Activated CD8-positive, alpha-beta T cell treated with anti-CD3 and anti-CD28 coated beads for 36 hours (primary cell): ENCODE results near the gene IRAK4. TPM values are rescaled to one million over a fixed set of nuclear protein-coding genes. Genes with fewer than 3 reads are reported as not detected.
"Not testable (repeated sequence)": the region's sequence is repeated elsewhere in the genome, so short reads cannot be mapped to it uniquely, and the experiment has no call there.

Experiments
- ATAC-seq: fragments of 200-7000 bp; cut with Tn5 transposase; one replicate; pipeline ENCODE4 v1.10.0; 2021; ENCODE audit warnings: mild to moderate bottlenecking, moderate library complexity
- CTCF ChIA-PET: fragments of 350-600 bp; sonication (Branson Sonifier 250); formaldehyde crosslinking; loops from one replicate; lab custom pipeline; 2021; ENCODE audit warnings: antibody characterized with exemption; lab: Charles Lee
- POLR2A ChIA-PET: fragments of 350-600 bp; sonication (Branson Sonifier 250); formaldehyde crosslinking; loops from one replicate; lab custom pipeline; 2021; ENCODE audit warnings: antibody characterized with exemption; lab: Charles Lee
- DNase-seq: peaks from one replicate; pipeline ENCODE4 v3.0.0-alpha.2; 2020
- H3K27ac Mint-ChIP-seq: one replicate; pipeline ENCODE4 v1.8.0; 2021; ENCODE audit warnings: mild to moderate bottlenecking, mixed read lengths
- H3K27me3 Mint-ChIP-seq: one replicate; pipeline ENCODE4 v1.8.0; 2021; ENCODE audit warnings: mixed read lengths
- H3K36me3 Mint-ChIP-seq: one replicate; pipeline ENCODE4 v1.8.0; 2021; ENCODE audit warnings: low read depth, mixed read lengths
- H3K4me1 Mint-ChIP-seq: one replicate; pipeline ENCODE4 v1.8.0; 2021; ENCODE audit warnings: low read depth, mixed read lengths
- H3K4me3 Mint-ChIP-seq: one replicate; pipeline ENCODE4 v1.8.0; 2021; ENCODE audit warnings: mild to moderate bottlenecking, moderate library complexity, mixed read lengths
- H3K9me3 Mint-ChIP-seq: one replicate; pipeline ENCODE4 v1.8.0; 2021; ENCODE audit warnings: mixed read lengths
- intact Hi-C: fragments of 100-400 bp; cut with micrococcal nuclease; formaldehyde crosslinking; loops from one replicate; pipeline ENCODE4 v1.10.0; 2022
- total RNA-seq, 2 experiments: library from RNA; stranded (reverse); gene quantifications; one replicate each; pipeline ENCODE4 v1.2.3, GENCODE V29; 2021
- TF ChIP-seq, protein P1 (sequence below): fragments of 200-600 bp; IDR thresholded peaks from one replicate; pipeline ENCODE4 v1.8.0; 2022; ENCODE audit warnings: antibody characterized with exemption, mild to moderate bottlenecking

The IRAK4 gene
- total RNA-seq, 2 experiments from 2014 or later, result 24.0 TPM

DNA sequence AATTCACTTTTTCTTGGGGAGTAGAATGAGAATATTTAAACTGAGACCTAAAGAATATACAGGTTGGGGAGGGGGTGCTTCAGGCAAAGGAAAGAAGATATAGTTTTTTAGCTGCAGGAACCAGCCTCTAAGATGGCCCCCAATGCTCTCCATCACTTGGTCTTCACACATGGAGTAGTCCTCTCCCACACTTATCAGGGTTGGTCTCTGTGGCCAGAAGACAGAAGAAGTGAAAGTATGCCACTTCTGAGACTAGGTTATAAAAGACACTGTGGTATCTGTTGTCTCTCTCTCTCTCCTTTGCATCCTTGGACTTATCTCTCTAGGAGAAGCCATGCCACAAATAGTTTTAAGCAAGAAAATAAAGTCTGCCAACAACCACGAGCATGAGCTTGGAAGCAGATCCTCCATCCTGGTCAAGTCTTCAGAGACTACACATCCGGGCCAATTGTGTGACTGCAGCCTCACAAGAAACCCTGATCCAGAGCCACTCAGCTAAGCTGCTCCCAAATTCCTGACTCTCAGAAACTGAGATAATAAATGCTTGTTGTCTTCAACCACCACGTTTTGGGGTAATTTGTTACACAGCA is 18.1 kb upstream of the IRAK4 start:
- intact Hi-C loops, result no loop called here
- Mint-ChIP-seq H3K36me3 (peaks cover 41% of the 10 kb centered on the region), H3K4me1 (no peaks in the 10 kb centered on the region), H3K4me3 (no peak overlapping the region), H3K27me3 (no peaks in the 10 kb centered on the region), H3K9me3 (no peaks in the 10 kb centered on the region), H3K27ac (no peak overlapping the region)
- TF ChIP-seq, protein P1, sequence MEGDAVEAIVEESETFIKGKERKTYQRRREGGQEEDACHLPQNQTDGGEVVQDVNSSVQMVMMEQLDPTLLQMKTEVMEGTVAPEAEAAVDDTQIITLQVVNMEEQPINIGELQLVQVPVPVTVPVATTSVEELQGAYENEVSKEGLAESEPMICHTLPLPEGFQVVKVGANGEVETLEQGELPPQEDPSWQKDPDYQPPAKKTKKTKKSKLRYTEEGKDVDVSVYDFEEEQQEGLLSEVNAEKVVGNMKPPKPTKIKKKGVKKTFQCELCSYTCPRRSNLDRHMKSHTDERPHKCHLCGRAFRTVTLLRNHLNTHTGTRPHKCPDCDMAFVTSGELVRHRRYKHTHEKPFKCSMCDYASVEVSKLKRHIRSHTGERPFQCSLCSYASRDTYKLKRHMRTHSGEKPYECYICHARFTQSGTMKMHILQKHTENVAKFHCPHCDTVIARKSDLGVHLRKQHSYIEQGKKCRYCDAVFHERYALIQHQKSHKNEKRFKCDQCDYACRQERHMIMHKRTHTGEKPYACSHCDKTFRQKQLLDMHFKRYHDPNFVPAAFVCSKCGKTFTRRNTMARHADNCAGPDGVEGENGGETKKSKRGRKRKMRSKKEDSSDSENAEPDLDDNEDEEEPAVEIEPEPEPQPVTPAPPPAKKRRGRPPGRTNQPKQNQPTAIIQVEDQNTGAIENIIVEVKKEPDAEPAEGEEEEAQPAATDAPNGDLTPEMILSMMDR, result no peak
- POLR2A ChIA-PET, result no interaction called here
- CTCF ChIA-PET, result no interaction called here
- ATAC-seq (no peak), DNase-seq (no peak)

DNA sequence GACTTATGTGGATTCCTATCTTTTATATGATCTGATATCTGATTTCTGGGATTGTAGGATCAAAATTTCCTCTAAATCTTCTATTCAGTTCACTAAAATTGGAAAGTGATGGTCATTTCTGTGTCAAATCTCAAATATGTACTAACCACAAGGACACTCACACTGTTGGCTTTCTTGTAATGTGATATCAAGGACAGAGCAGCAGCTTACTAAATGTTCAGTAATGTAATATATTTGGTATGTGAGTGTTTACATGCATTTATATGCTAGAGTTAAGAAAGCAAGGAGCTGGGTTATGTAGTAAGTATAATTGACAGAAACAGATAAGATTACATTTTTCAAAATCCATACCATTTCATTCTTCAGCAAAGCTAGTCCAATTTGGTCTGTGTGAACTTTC is 16.6 kb upstream of the IRAK4 start:
- no peaks in the 10 kb centered on the region for H3K4me1 Mint-ChIP-seq
- ATAC-seq, result no peak
- ChIA-PET CTCF (no interaction called here), POLR2A (no interaction called here)
- peaks cover 35% of the 10 kb centered on the region for H3K36me3 Mint-ChIP-seq
- no peaks in the 10 kb centered on the region for H3K27me3 Mint-ChIP-seq
- no peak for DNase-seq
- TF ChIP-seq, protein P1, result no peak
- intact Hi-C loops, result no loop called here
- no peak overlapping the region for H3K4me3 Mint-ChIP-seq
- no peaks in the 10 kb centered on the region for H3K9me3 Mint-ChIP-seq
- H3K27ac Mint-ChIP-seq, result no peak overlapping the region

DNA sequence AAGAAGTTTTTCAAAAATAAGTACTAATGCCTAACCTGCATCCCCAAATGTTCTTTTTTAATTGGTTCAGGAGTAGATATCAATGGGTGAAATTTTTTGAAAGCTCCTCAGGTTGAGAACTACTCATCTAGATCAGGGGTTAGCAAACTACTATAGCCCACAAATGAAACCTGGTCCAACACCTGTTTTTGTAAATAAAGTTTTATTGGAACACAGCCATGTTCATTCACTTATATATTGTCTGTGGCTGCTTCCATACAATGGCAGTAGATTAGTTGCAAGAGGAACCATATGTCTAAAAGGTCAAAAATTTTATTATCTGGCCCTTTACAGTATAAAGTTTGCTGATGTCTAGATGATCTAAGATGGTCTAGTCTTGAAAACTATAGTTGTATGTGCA is 13.9 kb upstream of the IRAK4 start:
- CTCF ChIA-PET, result no interaction called here
- intact Hi-C loops, result no loop called here
- Mint-ChIP-seq H3K9me3 (no peaks in the 10 kb centered on the region), H3K27ac (no peak overlapping the region), H3K36me3 (peaks cover 33% of the 10 kb centered on the region), H3K4me3 (no peak overlapping the region), H3K27me3 (no peaks in the 10 kb centered on the region), H3K4me1 (no peaks in the 10 kb centered on the region)
- no peak for ATAC-seq
- POLR2A ChIA-PET, result no interaction called here
- TF ChIP-seq, protein P1, result no peak
- no peak for DNase-seq

DNA sequence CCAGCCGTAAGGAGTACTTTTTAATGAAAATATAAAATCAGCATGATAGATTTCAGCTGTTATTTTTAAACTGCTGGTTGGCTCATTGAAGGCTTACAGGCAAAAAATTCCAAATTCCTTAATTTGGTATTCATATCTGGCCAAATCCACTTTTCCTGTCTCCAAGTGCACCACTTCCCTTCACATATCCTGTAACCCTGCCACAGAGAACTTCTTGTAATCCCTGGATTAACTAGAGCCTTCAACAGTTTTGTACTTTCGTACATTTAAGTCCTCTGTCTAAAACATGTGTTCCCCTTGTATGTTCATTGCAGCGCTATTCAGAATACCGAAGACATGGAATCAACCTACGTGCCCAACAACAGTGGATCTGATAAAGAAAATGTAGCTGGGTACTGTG is 9.7 kb upstream of the IRAK4 start:
- H3K4me3 Mint-ChIP-seq, result no peak overlapping the region
- TF ChIP-seq, protein P1, result no peak
- ATAC-seq (no peak), DNase-seq (no peak)
- H3K9me3 Mint-ChIP-seq, result peaks cover 8% of the 10 kb centered on the region
- no peaks in the 10 kb centered on the region for H3K27me3 Mint-ChIP-seq
- ChIA-PET POLR2A (interaction anchor here (1.3 kb wide), 1 partner anchor 10 kb away, joined by 3 read pairs; the partner anchor contains the start of genes IRAK4 and PUS7L), CTCF (no interaction called here)
- intact Hi-C loops, result no loop called here
- H3K36me3 Mint-ChIP-seq, result peaks cover 48% of the 10 kb centered on the region
- H3K27ac Mint-ChIP-seq, result no peak overlapping the region
- peaks cover 11% of the 10 kb centered on the region for H3K4me1 Mint-ChIP-seq

DNA sequence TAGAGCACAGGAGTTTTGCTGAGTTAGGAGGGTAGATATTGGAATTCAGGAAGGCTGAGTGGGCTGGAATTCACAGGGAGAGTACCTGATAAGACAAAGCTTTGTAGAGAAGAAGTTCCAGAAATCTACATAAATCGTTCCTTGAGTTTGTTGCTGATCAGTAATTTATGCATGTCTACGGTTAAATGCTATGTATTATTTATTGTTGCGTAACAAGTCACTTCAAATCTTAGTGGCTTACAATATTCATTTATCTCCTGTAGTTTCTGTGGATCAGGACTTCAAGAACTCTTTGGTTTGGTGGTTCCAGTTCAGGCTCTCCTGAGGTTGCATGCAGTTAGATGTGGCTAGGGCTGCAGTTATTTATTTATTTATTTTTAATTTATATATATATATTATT is 7.9 kb upstream of the IRAK4 start:
- peaks cover 51% of the 10 kb centered on the region for H3K36me3 Mint-ChIP-seq
- intact Hi-C loops, result no loop called here
- POLR2A ChIA-PET, result no interaction called here

DNA sequence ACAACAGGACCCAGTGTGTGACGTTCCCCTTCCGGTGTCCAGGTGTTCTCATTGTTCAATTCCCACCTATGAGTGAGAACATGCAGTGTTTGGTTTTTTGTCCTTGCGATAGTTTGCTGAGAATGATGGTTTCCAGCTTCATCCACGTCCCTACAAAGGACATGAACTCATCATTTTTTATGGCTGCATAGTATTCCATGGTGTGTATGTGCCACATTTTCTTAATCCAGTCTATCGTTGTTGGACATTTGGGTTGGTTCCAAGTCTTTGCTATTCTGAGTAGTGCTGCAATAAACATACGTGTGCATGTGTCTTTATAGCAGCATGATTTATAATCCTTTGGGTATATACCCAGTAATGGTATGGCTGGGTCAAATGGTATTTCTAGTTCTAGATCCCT is 7.4 kb upstream of the IRAK4 start:
- H3K4me3 Mint-ChIP-seq, CTCF ChIA-PET, POLR2A ChIA-PET, intact Hi-C loops, DNase-seq, H3K27ac Mint-ChIP-seq, H3K27me3 Mint-ChIP-seq, ATAC-seq: not testable (repeated sequence)
- Mint-ChIP-seq H3K4me1 (peaks cover 28% of the 10 kb centered on the region), H3K36me3 (peaks cover 56% of the 10 kb centered on the region), H3K9me3 (peaks cover 13% of the 10 kb centered on the region)

More for the DNA sequence above, 7.9 kb upstream of the IRAK4 start:
- ATAC-seq (no peak), DNase-seq (no peak)
- TF ChIP-seq, protein P1, result no peak
- H3K27ac Mint-ChIP-seq, result no peak overlapping the region
- CTCF ChIA-PET, result no interaction called here
- H3K9me3 Mint-ChIP-seq, result peaks cover 13% of the 10 kb centered on the region
- H3K27me3 Mint-ChIP-seq, result no peaks in the 10 kb centered on the region
- H3K4me1 Mint-ChIP-seq, result peaks cover 23% of the 10 kb centered on the region
- no peak overlapping the region for H3K4me3 Mint-ChIP-seq
